ENCODE measurements around the gene RUVBL2. TPM values are rescaled to one million over a fixed set of nuclear protein-coding genes. Genes with fewer than 3 reads are reported as not detected.
"Not testable (repeated sequence)": the region's sequence is repeated elsewhere in the genome, so short reads cannot be mapped to it uniquely, and the experiment has no call there.

Gene RUVBL2
- total and polyA plus RNA-seq, 10 donors: 32.0 to 58.4 (median 40.4) TPM

DNA sequence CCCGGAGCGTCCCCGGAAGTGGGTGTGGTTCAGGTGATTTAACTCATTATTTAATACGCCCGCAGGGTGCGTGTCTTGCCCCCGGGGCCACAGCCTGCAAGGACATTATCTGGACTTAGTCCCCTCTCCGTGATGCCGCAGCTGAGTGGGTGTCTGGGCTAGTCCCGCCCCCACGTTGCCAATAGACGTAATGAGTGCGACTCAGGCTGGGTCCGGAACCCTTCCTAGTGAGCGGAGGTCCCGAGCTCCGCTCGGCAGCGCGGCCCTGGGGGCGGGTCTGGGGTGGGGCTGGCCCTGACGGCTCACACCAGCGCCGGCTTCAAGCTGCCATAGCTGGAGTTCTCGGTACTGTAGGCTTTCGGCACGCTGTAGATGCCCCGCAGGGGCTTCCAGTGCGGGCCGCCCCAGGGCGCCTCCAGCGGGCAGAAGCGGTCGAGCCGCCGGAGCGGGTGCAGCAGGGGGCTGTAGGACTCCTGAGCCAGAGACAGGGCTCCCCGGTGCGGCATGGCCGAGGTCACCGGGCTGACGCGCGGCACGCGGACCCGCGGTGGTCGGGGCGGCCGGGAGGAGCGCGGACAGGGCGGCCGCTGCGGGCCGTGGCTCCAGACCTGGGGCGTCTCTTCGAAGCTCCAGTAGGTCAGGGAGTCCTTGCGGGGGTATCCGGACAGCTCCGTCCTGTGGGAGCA is 24.1 kb downstream of the RUVBL2 start:
- peak; percentile 90 for DNase-seq
- WGBS, 5 donors: 0 to 2% (median 1%) methylated on average over 16 to 62 of the region's 62 CpGs
- peaks cover 4 to 32% (median 25%) of the 10 kb centered on the region in 6 donors for H3K4me1 ChIP-seq
- intact Hi-C loops (cut with DNase I; ENCODE audit: low total_unique reads): no loop called here
- peak overlapping the region; percentile 43 to 77 (median 52) for H3K4me3 ChIP-seq
- peaks cover 0 to 34% (median 7%) of the 10 kb centered on the region in 7 donors for H3K27me3 ChIP-seq (replicated peaks in 1 of 7)
- peak overlapping the region in 7 of 8 donors; percentile 9 to 59 (median 44) for H3K27ac ChIP-seq
- H3K9me3 ChIP-seq: no peaks in the 10 kb centered on the region
- H3K36me3 ChIP-seq: peaks cover 0 to 37% (median 20%) of the 10 kb centered on the region in 6 donors
- TF ChIP-seq POLR2AphosphoS5 (IDR thresholded peaks at IDR 0.05) (peak; percentile 33 to 72 (median 64)), POLR2A (IDR thresholded peaks at IDR 0.05) (no peak)
- TF ChIP-seq, protein P1, sequence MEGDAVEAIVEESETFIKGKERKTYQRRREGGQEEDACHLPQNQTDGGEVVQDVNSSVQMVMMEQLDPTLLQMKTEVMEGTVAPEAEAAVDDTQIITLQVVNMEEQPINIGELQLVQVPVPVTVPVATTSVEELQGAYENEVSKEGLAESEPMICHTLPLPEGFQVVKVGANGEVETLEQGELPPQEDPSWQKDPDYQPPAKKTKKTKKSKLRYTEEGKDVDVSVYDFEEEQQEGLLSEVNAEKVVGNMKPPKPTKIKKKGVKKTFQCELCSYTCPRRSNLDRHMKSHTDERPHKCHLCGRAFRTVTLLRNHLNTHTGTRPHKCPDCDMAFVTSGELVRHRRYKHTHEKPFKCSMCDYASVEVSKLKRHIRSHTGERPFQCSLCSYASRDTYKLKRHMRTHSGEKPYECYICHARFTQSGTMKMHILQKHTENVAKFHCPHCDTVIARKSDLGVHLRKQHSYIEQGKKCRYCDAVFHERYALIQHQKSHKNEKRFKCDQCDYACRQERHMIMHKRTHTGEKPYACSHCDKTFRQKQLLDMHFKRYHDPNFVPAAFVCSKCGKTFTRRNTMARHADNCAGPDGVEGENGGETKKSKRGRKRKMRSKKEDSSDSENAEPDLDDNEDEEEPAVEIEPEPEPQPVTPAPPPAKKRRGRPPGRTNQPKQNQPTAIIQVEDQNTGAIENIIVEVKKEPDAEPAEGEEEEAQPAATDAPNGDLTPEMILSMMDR (IDR thresholded peaks at IDR 0.05 in 8 of 11, conservative IDR thresholded peaks at IDR 0.05 in 3 of 11): peak in 7 of 11 experiments; percentile 38 to 76 (median 63)

DNA sequence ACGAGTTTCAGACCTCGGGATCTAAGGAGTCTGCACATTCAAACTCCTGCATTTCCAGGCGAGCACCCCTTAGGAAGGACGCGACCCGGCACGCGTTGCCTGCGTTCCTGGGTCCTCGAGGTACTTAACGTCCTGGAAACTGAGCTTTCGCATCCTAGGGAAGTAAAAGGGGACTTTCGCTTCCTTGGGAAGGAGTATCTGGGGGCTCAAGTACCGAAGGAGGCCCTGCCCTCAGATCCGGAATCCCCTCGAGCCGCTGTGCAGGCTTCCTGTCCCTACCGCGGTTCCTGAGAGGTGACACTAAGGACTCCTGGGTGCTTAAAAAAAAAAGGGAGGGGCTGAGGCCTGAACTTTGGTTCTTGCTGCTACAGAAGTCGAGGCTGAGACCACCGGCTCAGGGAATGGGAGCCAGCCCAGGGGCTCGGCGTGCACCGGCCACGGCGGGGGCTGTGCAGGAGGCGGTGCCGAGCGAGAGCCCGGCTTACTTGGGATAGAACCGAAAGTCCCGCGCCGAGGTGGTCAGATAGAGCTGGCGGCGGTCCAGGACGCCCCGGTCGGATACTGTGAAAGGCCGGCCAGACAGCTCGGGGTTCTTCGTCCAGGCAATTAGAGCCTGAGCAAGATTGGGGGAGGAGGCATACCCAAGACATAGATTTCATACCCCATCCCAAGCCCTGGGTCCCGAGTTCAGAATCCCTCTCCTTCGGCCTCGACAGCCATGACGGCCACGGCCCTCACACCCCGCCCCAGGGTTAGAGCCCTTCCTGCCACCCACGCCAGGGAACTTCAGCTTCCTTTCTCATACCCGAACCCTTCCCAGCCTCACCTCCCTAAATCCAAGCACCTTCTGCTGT is 24.9 kb downstream of the RUVBL2 start:
- H3K4me3 ChIP-seq: peak overlapping the region; percentile 43 to 77 (median 52)
- H3K27me3 ChIP-seq (replicated peaks in 1 of 7): peaks cover 0 to 34% (median 7%) of the 10 kb centered on the region in 7 donors
- 2 to 6% (median 3%) methylated on average over 48 to 50 of the region's 50 CpGs for WGBS, 5 donors
- intact Hi-C loops (cut with DNase I; ENCODE audit: low total_unique reads); H3K9me3 ChIP-seq: not testable (repeated sequence)
- H3K27ac ChIP-seq: peak overlapping the region in 3 of 8 donors; percentile 47 to 59 (median 56)
- peak; percentile 76 for DNase-seq
- peaks cover 0 to 29% (median 20%) of the 10 kb centered on the region in 6 donors for H3K36me3 ChIP-seq
- peaks cover 4 to 32% (median 25%) of the 10 kb centered on the region in 6 donors for H3K4me1 ChIP-seq

DNA sequence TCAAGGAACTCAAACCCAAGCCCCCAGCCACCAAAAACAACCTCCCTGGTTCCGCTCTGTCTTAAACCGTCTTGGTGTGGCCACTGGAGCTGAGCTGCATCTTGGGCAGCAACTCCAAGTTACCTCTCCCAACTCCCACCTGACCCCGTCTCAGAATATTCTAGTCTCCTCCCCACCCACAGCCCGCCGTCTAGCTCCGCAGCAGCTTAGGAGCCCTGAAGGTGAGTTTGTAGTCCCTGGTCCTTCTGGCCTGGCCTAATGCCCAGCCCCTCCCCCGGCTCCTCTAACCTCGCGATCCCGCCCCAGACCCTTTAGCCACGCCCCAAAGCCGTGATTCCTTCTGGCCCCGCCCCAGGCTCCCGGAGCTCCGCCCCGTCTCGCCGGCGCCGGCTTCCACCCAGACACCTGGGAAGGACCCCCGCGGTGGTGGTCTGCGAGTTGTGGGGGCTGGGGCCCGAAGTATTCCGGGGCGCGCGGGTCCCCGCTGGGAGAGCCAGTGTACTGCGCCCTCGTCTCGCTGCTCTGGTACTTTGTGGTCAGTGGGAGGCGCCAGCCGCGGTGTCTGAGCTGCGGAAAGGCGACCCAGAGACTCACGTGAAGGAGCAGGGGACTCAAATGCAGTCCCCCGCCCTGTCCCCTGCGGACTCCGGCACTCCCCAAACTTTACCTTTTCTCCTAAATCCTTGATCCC is 25.7 kb downstream of the RUVBL2 start:
- H3K4me1 ChIP-seq: peaks cover 4 to 32% (median 25%) of the 10 kb centered on the region in 6 donors
- 7 to 44% (median 19%) methylated on average over 19 to 41 of the region's 41 CpGs for WGBS, 5 donors
- peak overlapping the region; percentile 22 to 77 (median 52) for H3K4me3 ChIP-seq
- H3K36me3 ChIP-seq: peaks cover 0 to 21% (median 18%) of the 10 kb centered on the region in 6 donors
- H3K27ac ChIP-seq: no peak overlapping the region
- no peaks in the 10 kb centered on the region for H3K9me3 ChIP-seq
- intact Hi-C loops (cut with DNase I; ENCODE audit: low total_unique reads): no loop called here
- TF ChIP-seq, protein P1 (IDR thresholded peaks at IDR 0.05 in 8 of 11, conservative IDR thresholded peaks at IDR 0.05 in 3 of 11): no peak
- no peak for TF ChIP-seq POLR2A (IDR thresholded peaks at IDR 0.05)
- peak in 1 of 3 donors; percentile 22 for TF ChIP-seq POLR2AphosphoS5 (IDR thresholded peaks at IDR 0.05)
- H3K27me3 ChIP-seq (replicated peaks in 1 of 7): peaks cover 0 to 34% (median 7%) of the 10 kb centered on the region in 7 donors
- peak; percentile 88 for DNase-seq

DNA sequence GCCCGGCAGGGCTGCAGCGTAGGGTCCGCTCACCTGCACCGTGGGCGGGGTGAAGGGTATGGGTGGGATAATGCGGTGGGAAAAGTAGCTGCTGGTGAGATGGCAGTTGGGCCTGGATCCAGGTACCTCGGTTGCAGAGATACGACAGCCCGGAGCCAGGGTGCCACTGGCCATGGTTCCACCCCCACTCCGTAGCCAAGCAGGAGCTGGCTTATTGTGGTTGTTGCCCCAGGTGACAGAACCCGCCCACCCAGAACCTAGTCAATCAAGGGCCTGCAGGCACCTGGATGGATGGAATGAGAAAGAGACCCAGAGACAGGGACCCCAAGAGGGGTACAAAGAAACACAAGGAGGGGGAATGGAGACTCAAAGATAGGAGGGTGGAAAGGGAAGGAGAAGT is 26.7 kb downstream of the RUVBL2 start:
- no peak for TF ChIP-seq POLR2AphosphoS5 (IDR thresholded peaks at IDR 0.05)
- TF ChIP-seq, protein P1 (IDR thresholded peaks at IDR 0.05 in 8 of 11, conservative IDR thresholded peaks at IDR 0.05 in 3 of 11): no peak
- Histone ChIP-seq H3K36me3 (peaks cover 0 to 11% (median 10%) of the 10 kb centered on the region in 6 donors), H3K27ac (no peak overlapping the region), H3K4me1 (peaks cover 4 to 32% (median 25%) of the 10 kb centered on the region in 6 donors), H3K4me3 (no peak overlapping the region), H3K27me3 (replicated peaks in 1 of 7) (peaks cover 0 to 34% (median 7%) of the 10 kb centered on the region in 7 donors), H3K9me3 (no peaks in the 10 kb centered on the region)
- intact Hi-C loops (cut with DNase I; ENCODE audit: low total_unique reads): no loop called here
- WGBS, 5 donors: 75 to 91% (median 88%) methylated on average over 11 of the region's 11 CpGs
- DNase-seq: no peak
